ENCODE results near the gene UAP1. TPM values are rescaled to one million over a fixed set of nuclear protein-coding genes. Genes with fewer than 3 reads are reported as not detected.

UAP1 gene
- total RNA-seq, 1 experiment from 2014 or later: 58.9 TPM

DNA sequence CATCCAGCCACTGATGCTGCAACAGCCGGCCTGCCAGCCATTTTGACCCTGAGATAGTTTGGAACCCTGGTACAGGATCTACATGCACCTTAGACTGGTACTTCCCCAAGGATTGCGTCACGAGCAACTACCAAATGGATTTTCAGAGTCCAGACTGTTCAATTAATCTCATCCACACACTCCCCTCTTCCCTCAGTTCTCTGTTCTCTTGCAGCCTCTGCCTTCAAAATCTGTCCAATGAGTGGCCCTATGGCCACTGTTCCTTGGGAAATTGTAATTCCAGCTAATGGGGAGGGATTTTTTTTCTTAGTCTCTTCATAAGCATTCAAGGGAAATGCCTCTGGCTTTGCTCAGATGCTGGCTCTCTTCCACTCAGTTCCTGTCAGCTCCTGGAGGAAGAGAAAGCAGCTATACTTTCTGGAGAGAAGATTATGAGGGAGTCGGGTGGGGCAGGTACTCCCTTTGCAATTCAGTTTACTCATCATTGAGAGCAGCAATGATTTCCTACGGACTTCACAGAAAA lies 19.8 kb upstream of the UAP1 start:
- no peaks in the 10 kb centered on the region for H3K79me2 ChIP-seq (ENCODE audit: low read length)
- DNase-seq: no peak

DNA sequence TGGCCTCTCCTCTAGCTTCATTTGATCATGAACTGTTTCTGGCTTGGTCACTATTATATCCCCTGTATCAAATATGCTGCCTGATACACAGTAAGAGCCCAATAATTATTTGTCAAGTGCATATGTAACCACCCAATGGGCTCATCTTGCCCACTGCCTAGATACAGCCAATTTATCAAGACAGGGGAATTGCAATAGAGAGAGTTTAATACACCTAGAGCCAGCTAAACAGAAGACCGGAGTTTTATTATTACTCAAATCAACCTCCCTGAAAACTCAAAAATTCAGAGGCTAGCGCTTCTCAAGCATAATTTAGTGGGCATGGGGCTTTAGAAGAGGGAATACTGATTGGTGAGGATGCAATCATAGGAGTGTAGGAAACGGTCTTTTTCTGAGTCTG lies 18.3 kb upstream of the UAP1 start:
- Histone ChIP-seq H3K4me3 (ENCODE audit: low read length) (no peak overlapping the region), H3K36me3 (ENCODE audit: insufficient read depth, low read length) (peaks cover 7% of the 10 kb centered on the region; the same call in 1 of the 2 replicates), H3K9me2 (replicated peaks; ENCODE audit: insufficient read depth, low read length) (no peaks in the 10 kb centered on the region), H2AFZ (ENCODE audit: low read length) (no peak overlapping the region), H3K27ac (ENCODE audit: low read length) (no peak overlapping the region), H3K79me2 (ENCODE audit: low read length) (no peaks in the 10 kb centered on the region), H3K27me3 (ENCODE audit: low read length) (no peaks in the 10 kb centered on the region), H4K20me1 (ENCODE audit: insufficient read depth, low read depth, low read length) (no peaks in the 10 kb centered on the region), H3K4me1 (ENCODE audit: low read length) (no peaks in the 10 kb centered on the region), H3K9me3 (ENCODE audit: low read length) (peaks cover 8% of the 10 kb centered on the region), H3K9ac (ENCODE audit: low read length) (no peak overlapping the region), H3K4me2 (ENCODE audit: low read depth, low read length, poor library complexity, severe bottlenecking) (no peak overlapping the region)
- no peak for DNase-seq

More for the DNA sequence above, 19.8 kb upstream of the UAP1 start:
- Histone ChIP-seq H3K9me3 (ENCODE audit: low read length) (peaks cover 8% of the 10 kb centered on the region), H3K4me3 (ENCODE audit: low read length) (no peak overlapping the region), H3K36me3 (ENCODE audit: insufficient read depth, low read length) (peaks cover 7% of the 10 kb centered on the region; the same call in 1 of the 2 replicates), H3K9me2 (replicated peaks; ENCODE audit: insufficient read depth, low read length) (no peaks in the 10 kb centered on the region), H3K27ac (ENCODE audit: low read length) (no peak overlapping the region), H2AFZ (ENCODE audit: low read length) (no peak overlapping the region), H3K4me2 (ENCODE audit: low read depth, low read length, poor library complexity, severe bottlenecking) (no peak overlapping the region), H3K9ac (ENCODE audit: low read length) (no peak overlapping the region), H3K27me3 (ENCODE audit: low read length) (no peaks in the 10 kb centered on the region), H4K20me1 (ENCODE audit: insufficient read depth, low read depth, low read length) (no peaks in the 10 kb centered on the region), H3K4me1 (ENCODE audit: low read length) (no peaks in the 10 kb centered on the region)

DNA sequence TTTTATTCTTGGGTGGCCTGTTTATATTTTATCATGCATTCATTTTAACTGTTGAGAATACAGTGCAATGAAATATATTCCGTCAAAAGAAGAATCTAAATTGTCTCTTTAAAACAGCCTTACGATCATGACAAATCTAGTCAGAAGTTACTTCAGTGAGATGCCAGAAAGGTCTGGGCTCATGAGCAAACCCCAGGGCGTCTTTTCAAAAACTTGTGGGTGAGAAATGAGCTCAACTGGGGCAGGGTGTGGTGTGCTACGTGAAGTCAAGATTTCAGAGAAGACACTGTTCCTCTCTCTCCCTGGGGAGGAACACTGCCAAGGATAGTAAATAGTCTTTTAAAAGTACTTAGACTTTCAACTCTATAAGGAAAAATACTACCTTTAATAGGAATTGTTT lies 13.4 kb upstream of the UAP1 start:
- peaks cover 3% of the 10 kb centered on the region; the same call in 1 of the 2 replicates for H3K36me3 ChIP-seq (ENCODE audit: insufficient read depth, low read length)
- H3K4me1 ChIP-seq (ENCODE audit: low read length): no peaks in the 10 kb centered on the region
- no peak overlapping the region for H3K4me3 ChIP-seq (ENCODE audit: low read length)
- peaks cover 4% of the 10 kb centered on the region for H3K9me3 ChIP-seq (ENCODE audit: low read length)
- H2AFZ ChIP-seq (ENCODE audit: low read length): no peak overlapping the region
- no peaks in the 10 kb centered on the region for H4K20me1 ChIP-seq (ENCODE audit: insufficient read depth, low read depth, low read length)
- no peak for DNase-seq
- H3K9me2 ChIP-seq (replicated peaks; ENCODE audit: insufficient read depth, low read length): no peaks in the 10 kb centered on the region
- H3K79me2 ChIP-seq (ENCODE audit: low read length): no peaks in the 10 kb centered on the region
- no peaks in the 10 kb centered on the region for H3K27me3 ChIP-seq (ENCODE audit: low read length)
- H3K27ac ChIP-seq (ENCODE audit: low read length): no peak overlapping the region
- H3K4me2 ChIP-seq (ENCODE audit: low read depth, low read length, poor library complexity, severe bottlenecking): no peak overlapping the region
- no peak overlapping the region for H3K9ac ChIP-seq (ENCODE audit: low read length)

DNA sequence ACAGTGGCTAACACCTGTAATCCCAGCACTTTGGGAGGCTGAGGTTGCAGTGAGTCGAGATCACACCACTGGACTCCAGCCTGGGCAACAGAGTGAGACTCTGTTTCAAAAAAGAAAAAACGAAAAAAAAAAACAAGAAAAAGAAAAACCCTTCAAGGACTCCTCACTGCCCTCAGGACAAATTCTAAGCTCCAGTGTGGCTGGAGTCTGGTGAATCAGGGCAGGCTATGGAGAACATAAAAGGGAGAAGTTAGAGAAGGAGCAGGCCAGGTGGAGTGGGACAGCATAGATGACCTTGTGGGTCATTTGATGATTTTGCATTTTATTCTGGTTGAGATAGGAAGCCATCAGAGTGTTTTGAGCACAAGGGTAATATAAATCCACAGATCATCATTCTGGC lies 12.5 kb upstream of the UAP1 start:
- no peaks in the 10 kb centered on the region for H4K20me1 ChIP-seq (ENCODE audit: insufficient read depth, low read depth, low read length)
- no peaks in the 10 kb centered on the region for H3K79me2 ChIP-seq (ENCODE audit: low read length)
- H2AFZ ChIP-seq (ENCODE audit: low read length): no peak overlapping the region
- no peak overlapping the region for H3K9ac ChIP-seq (ENCODE audit: low read length)
- no peak for DNase-seq
- no peak overlapping the region for H3K4me2 ChIP-seq (ENCODE audit: low read depth, low read length, poor library complexity, severe bottlenecking)
- no peaks in the 10 kb centered on the region for H3K4me1 ChIP-seq (ENCODE audit: low read length)
- no peaks in the 10 kb centered on the region for H3K27me3 ChIP-seq (ENCODE audit: low read length)
- H3K36me3 ChIP-seq (ENCODE audit: insufficient read depth, low read length): no peaks in the 10 kb centered on the region
- no peaks in the 10 kb centered on the region for H3K9me2 ChIP-seq (replicated peaks; ENCODE audit: insufficient read depth, low read length)
- no peak overlapping the region for H3K4me3 ChIP-seq (ENCODE audit: low read length)
- H3K27ac ChIP-seq (ENCODE audit: low read length): no peak overlapping the region
- no peaks in the 10 kb centered on the region for H3K9me3 ChIP-seq (ENCODE audit: low read length)

DNA sequence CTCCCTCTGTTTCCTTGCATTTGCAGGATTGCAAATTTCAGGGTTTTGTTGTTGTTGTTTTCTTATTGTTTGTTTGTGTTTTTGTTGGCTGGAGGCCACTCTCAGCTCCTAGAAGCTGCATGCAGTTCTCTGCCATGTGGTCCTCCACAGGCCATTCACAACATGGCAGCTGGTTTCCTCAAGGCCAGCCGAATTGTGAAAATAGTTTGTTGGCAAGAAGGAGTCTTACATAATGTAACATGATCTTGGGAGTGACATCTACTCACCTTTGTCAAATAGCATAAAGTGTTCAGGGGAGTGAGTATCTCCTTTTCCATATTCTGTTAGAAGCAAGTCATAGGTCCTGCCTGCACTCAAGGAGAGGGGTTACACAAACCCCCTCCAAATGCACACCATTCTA lies 10.6 kb upstream of the UAP1 start:
- no peak for DNase-seq
- Histone ChIP-seq H3K9ac (ENCODE audit: low read length) (no peak overlapping the region), H3K36me3 (ENCODE audit: insufficient read depth, low read length) (no peaks in the 10 kb centered on the region), H3K4me3 (ENCODE audit: low read length) (no peak overlapping the region), H3K9me2 (replicated peaks; ENCODE audit: insufficient read depth, low read length) (no peaks in the 10 kb centered on the region), H3K9me3 (ENCODE audit: low read length) (no peaks in the 10 kb centered on the region), H3K27me3 (ENCODE audit: low read length) (no peaks in the 10 kb centered on the region), H3K4me1 (ENCODE audit: low read length) (no peaks in the 10 kb centered on the region), H2AFZ (ENCODE audit: low read length) (no peak overlapping the region), H3K4me2 (ENCODE audit: low read depth, low read length, poor library complexity, severe bottlenecking) (no peak overlapping the region), H4K20me1 (ENCODE audit: insufficient read depth, low read depth, low read length) (no peaks in the 10 kb centered on the region), H3K27ac (ENCODE audit: low read length) (no peak overlapping the region), H3K79me2 (ENCODE audit: low read length) (no peaks in the 10 kb centered on the region)

DNA sequence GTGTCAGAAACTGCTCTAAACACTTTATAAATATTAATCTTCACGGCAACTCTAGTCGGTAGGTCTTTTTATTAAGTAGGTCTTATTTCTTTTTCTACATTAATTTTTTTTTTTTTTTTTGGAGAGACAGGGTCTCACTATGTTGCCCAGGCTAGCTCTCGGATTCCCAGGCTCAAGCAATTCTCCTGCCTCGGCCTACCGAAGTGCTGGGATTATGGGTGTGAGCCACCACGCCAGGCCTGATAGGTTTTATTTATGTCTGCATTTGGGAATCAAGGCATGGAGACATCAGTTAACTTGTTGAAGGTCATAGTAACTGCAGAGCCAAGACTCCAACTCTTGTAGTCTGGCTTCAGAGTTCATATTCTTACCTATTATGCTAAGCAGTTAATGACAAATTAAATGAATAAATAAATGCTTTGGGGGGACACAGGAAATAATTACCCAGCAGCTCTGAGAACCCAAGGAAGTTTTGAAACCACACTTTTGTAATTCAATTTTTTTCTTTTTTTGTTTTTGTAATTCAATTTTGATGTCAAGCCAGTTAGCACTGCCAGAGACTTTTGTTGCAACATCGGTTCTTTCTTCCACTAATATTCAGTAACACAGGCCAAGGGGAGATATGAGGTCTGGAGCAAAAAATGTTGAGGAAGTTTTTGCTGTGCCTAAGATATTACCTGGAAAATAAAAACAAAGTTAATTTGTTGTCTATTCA lies 9.4 kb upstream of the UAP1 start:
- Histone ChIP-seq H3K4me1 (ENCODE audit: low read length) (no peaks in the 10 kb centered on the region), H2AFZ (ENCODE audit: low read length) (no peak overlapping the region), H3K9ac (ENCODE audit: low read length) (no peak overlapping the region), H3K4me3 (ENCODE audit: low read length) (no peak overlapping the region), H3K36me3 (ENCODE audit: insufficient read depth, low read length) (no peaks in the 10 kb centered on the region), H3K9me2 (replicated peaks; ENCODE audit: insufficient read depth, low read length) (no peaks in the 10 kb centered on the region), H3K4me2 (ENCODE audit: low read depth, low read length, poor library complexity, severe bottlenecking) (no peak overlapping the region), H3K27ac (ENCODE audit: low read length) (no peak overlapping the region), H4K20me1 (ENCODE audit: insufficient read depth, low read depth, low read length) (no peaks in the 10 kb centered on the region), H3K79me2 (ENCODE audit: low read length) (no peaks in the 10 kb centered on the region), H3K9me3 (ENCODE audit: low read length) (no peaks in the 10 kb centered on the region), H3K27me3 (ENCODE audit: low read length) (no peaks in the 10 kb centered on the region)
- no peak for DNase-seq

DNA sequence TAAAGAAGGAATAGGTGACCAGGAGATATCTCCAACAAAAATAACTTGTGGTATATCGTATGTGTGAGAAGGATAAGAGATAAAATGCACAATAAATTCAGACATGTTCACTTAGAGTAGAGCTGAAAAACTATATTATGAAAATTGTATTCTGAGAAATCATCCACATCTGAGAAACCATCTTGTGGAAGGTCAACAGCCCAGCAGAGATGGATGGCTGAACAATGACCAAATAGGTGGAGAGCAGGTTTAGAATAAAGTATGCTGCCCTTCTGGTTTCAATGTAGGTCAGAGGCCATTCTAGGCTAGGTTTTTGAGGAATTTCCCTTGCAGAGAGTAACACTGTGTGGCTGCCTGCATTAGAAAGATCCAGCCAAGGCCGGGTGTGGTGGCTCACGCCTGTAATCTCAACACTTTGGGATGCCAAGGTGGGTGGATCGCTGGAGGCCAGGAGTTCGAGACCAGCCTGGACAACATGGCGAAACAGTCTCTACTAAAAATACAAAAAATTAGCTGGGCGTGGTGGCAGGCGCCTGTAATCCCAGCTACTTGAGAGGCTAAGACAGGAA lies 8.8 kb upstream of the UAP1 start:
- Histone ChIP-seq H2AFZ (ENCODE audit: low read length) (no peak overlapping the region), H3K27me3 (ENCODE audit: low read length) (no peaks in the 10 kb centered on the region), H3K4me3 (ENCODE audit: low read length) (no peak overlapping the region), H3K9me3 (ENCODE audit: low read length) (no peaks in the 10 kb centered on the region), H3K9me2 (replicated peaks; ENCODE audit: insufficient read depth, low read length) (no peaks in the 10 kb centered on the region), H3K4me1 (ENCODE audit: low read length) (no peaks in the 10 kb centered on the region), H3K27ac (ENCODE audit: low read length) (no peak overlapping the region), H3K79me2 (ENCODE audit: low read length) (no peaks in the 10 kb centered on the region), H3K36me3 (ENCODE audit: insufficient read depth, low read length) (no peaks in the 10 kb centered on the region), H3K9ac (ENCODE audit: low read length) (no peak overlapping the region), H3K4me2 (ENCODE audit: low read depth, low read length, poor library complexity, severe bottlenecking) (no peak overlapping the region), H4K20me1 (ENCODE audit: insufficient read depth, low read depth, low read length) (no peaks in the 10 kb centered on the region)
- DNase-seq: no peak

DNA sequence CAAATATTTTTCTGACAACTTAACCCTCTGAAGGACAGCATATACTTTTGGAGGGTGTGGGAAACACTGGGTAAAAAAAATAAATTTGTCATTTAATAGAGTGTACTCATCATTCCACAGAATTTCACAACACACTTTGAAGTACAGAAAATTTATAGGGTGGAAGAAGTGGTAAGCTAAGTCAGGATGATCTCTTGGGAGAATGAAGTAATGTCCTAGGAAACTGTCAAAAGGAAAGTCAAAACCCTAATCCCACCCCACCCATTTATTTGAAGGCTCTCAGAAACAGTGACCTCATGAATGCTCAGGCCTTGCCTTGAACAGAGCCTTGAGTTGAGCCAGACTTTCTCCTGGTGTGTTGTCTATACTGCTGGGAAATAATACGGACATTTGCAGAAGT lies 7.3 kb upstream of the UAP1 start:
- Histone ChIP-seq H3K4me3 (ENCODE audit: low read length) (no peak overlapping the region), H3K79me2 (ENCODE audit: low read length) (no peaks in the 10 kb centered on the region), H4K20me1 (ENCODE audit: insufficient read depth, low read depth, low read length) (no peaks in the 10 kb centered on the region), H3K9me3 (ENCODE audit: low read length) (no peaks in the 10 kb centered on the region), H3K27ac (ENCODE audit: low read length) (no peak overlapping the region), H3K4me1 (ENCODE audit: low read length) (no peaks in the 10 kb centered on the region), H3K27me3 (ENCODE audit: low read length) (no peaks in the 10 kb centered on the region), H3K4me2 (ENCODE audit: low read depth, low read length, poor library complexity, severe bottlenecking) (no peak overlapping the region), H2AFZ (ENCODE audit: low read length) (no peak overlapping the region), H3K9ac (ENCODE audit: low read length) (no peak overlapping the region), H3K36me3 (ENCODE audit: insufficient read depth, low read length) (no peaks in the 10 kb centered on the region), H3K9me2 (replicated peaks; ENCODE audit: insufficient read depth, low read length) (no peaks in the 10 kb centered on the region)
- DNase-seq: no peak
